Esophagus muscularis mucosa (tissue), 3 donors: ENCODE results near the gene TMEM45A.

ENCODE experiments used
- CTCF ChIP-seq, 3 experiments: fragments of 200-600 bp in 2 of 3; fragments of 450-650 bp in 1 of 3; sonication (generic) in 2 of 3; IDR thresholded peaks; one replicate each; pipeline ENCODE4 v1.5.1; 2017 to 2019; ENCODE audit warnings: antibody characterized with exemption in 3 of 3, mild to moderate bottlenecking in 2 of 3, moderate library complexity in 1 of 3
- POLR2AphosphoS5 ChIP-seq, 2 donors: sonication (generic); formaldehyde crosslinking; IDR thresholded peaks; one replicate each; pipeline ENCODE4 v1.6.1; 2017; ENCODE audit warnings: antibody characterized with exemption in 2 of 2

DNA sequence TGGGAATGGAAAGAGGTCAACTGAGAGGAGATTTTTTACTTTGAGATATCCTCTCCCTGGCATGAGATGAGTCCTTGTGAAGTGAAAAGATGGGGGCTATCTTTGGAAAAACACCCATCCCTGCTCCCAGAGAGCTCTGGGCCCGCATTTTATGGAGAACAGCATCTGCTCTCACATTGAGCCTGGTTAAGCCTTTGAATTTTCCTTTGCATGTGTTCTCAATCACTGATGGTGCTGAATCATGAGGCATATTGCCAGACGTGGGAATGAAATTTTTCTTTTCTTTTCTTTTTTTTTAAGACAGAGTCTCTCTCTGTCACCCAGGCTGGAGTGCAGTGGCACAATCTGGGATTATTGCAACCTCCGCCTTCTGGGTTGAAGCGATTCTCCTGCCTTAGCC is 24.4 kb downstream of the TMEM45A start:
- TF ChIP-seq CTCF (IDR thresholded peaks at IDR 0.05) (no peak), POLR2AphosphoS5 (IDR thresholded peaks at IDR 0.05) (no peak)
